AG09309 (cell line): ENCODE results near the gene PEMT.
A peak's percentile ranks its signal among the peaks of the same experiment; 100 is the strongest.
"Not testable (repeated sequence)": the region's sequence is repeated elsewhere in the genome, so short reads cannot be mapped to it uniquely, and the experiment has no call there.

ENCODE experiments used
- DNase-seq: peaks from one replicate; pipeline ENCODE4 v3.0.0-alpha.2; 2010; ENCODE audit warnings: low read depth
- H3K4me3 ChIP-seq: 2 replicates; pipeline ENCODE4 v1.5.1; 2011; ENCODE audit warnings: mild to moderate bottlenecking, low read depth, low read length, moderate library complexity; ENCODE audit not compliant: control insufficient read depth
- CTCF ChIP-seq: IDR thresholded peaks from 2 replicates; pipeline ENCODE4 v1.5.1; 2011; ENCODE audit warnings: mild to moderate bottlenecking, low read depth, low read length, inconsistent platforms; ENCODE audit not compliant: insufficient read depth, control insufficient read depth; ENCODE audit errors: missing control alignments

The PEMT gene, protein sequence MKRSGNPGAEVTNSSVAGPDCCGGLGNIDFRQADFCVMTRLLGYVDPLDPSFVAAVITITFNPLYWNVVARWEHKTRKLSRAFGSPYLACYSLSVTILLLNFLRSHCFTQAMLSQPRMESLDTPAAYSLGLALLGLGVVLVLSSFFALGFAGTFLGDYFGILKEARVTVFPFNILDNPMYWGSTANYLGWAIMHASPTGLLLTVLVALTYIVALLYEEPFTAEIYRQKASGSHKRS

DNA sequence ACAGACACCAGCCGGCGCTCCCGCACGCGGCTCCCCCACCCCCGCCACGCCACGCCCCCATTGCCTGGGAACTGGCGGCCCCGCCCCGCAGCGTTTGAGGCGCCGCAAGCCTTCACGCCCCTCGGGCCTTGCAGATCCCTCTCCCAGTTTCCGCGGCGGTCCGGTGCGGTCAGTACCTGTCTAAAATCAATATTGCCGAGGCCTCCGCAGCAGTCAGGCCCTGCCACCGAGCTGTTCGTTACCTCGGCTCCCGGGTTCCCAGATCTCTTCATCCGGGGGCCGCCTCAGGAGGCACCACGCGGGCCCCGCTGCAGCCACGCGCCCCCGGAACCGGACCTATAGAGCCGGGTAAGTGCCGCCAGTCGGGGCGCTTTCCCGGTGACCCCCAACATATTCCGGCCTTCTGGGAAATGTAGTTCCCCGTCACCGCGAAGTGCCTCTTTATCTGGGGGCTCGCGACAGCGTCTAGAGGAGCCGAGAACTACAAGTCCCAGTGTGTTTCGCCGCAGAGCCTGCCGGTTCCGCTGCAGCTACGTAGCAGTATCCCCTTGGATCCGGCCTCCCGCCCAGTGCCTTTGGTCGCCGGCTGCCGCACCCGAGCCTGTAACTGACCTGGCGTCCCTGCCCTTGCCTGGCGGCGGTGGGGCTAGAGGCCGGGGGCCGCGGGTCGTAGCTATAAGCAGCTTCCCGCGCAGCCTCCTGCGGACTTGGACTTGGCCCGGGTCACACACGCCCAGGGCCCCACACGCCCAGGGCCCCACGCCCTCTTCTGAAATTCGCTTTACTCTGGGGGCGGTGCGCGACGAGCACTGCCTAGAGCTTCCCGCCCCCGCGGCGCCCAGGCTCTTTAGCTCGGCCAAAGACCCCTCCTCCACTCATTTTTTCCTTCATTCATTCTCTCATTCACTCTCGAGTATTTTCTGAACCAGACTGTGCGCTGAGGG is at the start of gene PEMT:
TSS of gene PEMT (minus strand) at position 354 of the 944 bp plus-strand sequence. CDS start at position 272, 82 bp downstream.
- H3K4me3 ChIP-seq, result peak within 1 kb of the TSS; percentile 81
- DNase-seq, result peak; percentile 95
- no peak for TF ChIP-seq CTCF

DNA sequence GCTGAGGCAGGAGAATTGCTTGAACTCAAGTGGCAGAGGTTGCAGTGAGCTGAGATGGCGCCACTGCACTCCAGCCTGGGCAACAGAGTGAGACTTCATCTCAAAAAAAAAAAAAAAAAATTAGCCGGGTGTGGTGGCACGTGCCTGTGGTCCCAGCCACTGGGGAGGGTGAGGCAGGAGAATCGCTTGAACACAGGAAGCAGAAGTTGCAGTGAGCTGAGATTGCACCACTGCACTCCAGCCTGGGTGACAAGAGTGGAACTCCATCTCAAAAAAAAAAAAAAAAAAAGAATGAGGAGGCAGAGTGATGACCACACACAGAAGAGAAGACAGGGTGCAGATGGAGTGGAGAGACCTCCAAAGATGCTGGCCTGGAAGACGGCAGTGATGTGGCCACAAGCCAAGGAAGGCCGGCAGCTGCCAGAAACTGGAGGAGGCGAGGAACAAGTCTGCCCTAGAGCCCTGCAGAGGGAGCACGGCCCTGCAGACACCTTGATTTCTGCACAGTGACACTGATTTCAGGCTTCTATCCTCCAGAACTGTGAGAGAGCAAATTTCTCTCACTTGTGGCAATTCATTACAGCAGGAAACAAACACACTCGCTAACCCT is 48.3 kb upstream of the PEMT start:
- DNase-seq, H3K4me3 ChIP-seq: not testable (repeated sequence)

GRCh38 chr17:17638467-17638866 is 47.0 kb upstream of the PEMT start:
- TF ChIP-seq CTCF, result no peak
- H3K4me3 ChIP-seq, result no peak overlapping the region
- no peak for DNase-seq

- DNase-seq, result no peak
- TF ChIP-seq CTCF, result no peak
- H3K4me3 ChIP-seq, result no peak overlapping the region
These were observed 44.9 kb upstream of the PEMT start for GRCh38 chr17:17636272-17636885.

DNA sequence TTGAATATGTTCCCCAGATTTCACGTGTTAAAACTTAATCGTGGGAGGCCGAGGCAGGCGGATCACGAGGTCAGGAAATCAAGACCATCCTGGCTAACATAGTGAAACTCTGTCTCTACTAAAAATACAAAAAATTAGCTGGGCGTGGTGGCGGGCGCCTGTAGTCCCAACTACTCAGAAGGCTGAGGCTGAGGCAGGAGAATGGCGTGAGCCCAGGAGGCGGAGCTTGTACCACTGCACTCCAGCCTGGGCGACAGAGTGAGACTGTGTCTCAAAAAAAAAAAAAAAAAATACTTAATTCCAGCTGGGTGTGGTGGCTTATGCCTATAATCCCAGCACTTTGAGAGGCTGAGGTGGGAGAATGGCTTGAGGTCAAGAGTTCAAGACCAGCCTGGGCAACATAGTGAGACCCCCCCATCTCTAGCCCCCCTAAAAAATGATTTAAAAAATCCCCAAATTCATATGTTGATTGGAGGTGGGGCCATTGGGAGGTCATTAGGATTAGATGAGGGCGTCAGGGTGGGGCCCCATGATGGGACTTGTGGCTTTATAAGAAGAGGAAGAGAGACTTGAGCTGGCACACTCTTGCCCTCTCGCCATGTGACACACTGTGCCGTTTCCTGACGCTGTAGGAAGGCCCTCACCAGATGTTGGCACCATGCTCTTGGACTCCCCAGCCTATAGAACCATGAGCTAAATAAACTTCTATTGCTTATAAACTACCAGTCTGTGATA is 44.2 kb upstream of the PEMT start:
- DNase-seq, H3K4me3 ChIP-seq: not testable (repeated sequence)

- no peak for DNase-seq
- no peak for TF ChIP-seq CTCF
- no peak overlapping the region for H3K4me3 ChIP-seq
These were observed 43.6 kb upstream of the PEMT start for GRCh38 chr17:17635126-17635525.

DNA sequence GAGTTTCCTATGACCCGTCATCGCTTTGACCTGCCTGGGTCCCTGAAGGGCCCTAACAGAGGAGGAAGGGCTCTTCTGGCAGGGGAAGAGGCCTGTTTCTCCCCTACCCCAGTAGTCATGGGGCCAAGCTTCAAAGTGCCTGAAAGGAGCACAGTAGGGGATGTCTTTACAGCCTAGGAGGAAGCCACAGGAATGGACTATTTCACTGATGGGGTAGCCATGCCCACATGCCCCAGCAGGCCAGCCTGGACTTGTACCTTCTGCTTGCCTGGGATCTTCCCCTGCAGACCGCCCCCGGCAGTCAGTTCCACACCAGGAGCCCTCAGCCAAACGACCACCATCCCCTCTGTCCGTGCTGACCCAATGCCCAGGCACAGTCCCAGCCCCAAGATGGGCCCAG is 41.8 kb upstream of the PEMT start:
- TF ChIP-seq CTCF, result no peak

DNA sequence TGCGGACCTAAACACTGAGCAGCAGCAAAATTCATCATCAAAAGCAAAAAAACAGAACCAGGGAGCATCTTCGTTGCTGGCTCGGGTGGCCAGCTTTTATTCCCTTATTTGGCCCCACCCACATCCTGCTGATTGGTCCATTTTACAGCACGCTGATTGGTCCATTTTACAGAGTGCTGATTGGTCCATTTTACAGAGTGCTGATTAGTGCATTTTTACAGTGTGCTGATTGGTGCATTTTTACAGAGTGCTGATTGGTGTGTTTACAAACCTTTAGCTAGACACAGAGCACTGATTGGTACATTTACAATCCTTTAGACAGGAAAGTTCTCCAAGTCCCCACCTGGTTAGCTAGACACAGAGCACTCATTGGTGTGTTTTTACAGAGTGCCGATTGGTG is 41.2 kb upstream of the PEMT start:
- not testable (repeated sequence) for DNase-seq, H3K4me3 ChIP-seq

More for the DNA sequence above, 41.8 kb upstream of the PEMT start:
- H3K4me3 ChIP-seq, result no peak overlapping the region
- DNase-seq, result no peak
